ENCODE measurements around the gene ST3GAL2. TPM values are rescaled to one million over a fixed set of nuclear protein-coding genes. Genes with fewer than 3 reads are reported as not detected.

ST3GAL2 gene
- total RNA-seq, 2 experiments from 2014 or later: 16.7 to 17.3 TPM

GRCh38 chr16:70442344-70442743, 3.4 kb upstream of the ST3GAL2 start:
- DNase-seq: no peak
- intact Hi-C loops (cut with micrococcal nuclease): no loop called here
- Mint-ChIP-seq H3K27ac (no peak overlapping the region), H3K4me1 (ENCODE audit: low read depth) (peaks cover 14% of the 10 kb centered on the region), H3K36me3 (no peaks in the 10 kb centered on the region), H3K9me3 (no peaks in the 10 kb centered on the region), H3K4me3 (no peak overlapping the region), H3K27me3 (no peaks in the 10 kb centered on the region)
- CTCF ChIA-PET: interaction anchor here (0.9 kb wide), 1 partner anchor 11 kb away, joined by 3 read pairs; no protein-coding TSS in a partner anchor
- POLR2A ChIA-PET: no interaction called here

- Mint-ChIP-seq H3K9me3 (no peaks in the 10 kb centered on the region), H3K27ac (no peak overlapping the region), H3K4me3 (no peak overlapping the region), H3K36me3 (no peaks in the 10 kb centered on the region), H3K27me3 (no peaks in the 10 kb centered on the region), H3K4me1 (ENCODE audit: low read depth) (peaks cover 22% of the 10 kb centered on the region)
- intact Hi-C loops (cut with micrococcal nuclease): no loop called here
- ChIA-PET POLR2A (no interaction called here), CTCF (no interaction called here)
- DNase-seq: no peak
These were observed 2.6 kb upstream of the ST3GAL2 start for GRCh38 chr16:70441406-70441990.

GRCh38 chr16:70440009-70440692, 1.3 kb upstream of the ST3GAL2 start:
- ChIA-PET CTCF (interaction anchor here (1.9 to 2.1 kb wide), 2 partner anchors 10 to 14 kb away, joined by 4 to 7 read pairs; partner anchors contain the start of gene FCSK), POLR2A (interaction anchor here (0.6 to 1.2 kb wide), 2 partner anchors 14 to 36 kb away, joined by 3 to 4 read pairs; no protein-coding TSS in a partner anchor)
- intact Hi-C loops (cut with micrococcal nuclease): no loop called here
- Mint-ChIP-seq H3K4me1 (ENCODE audit: low read depth) (peaks cover 27% of the 10 kb centered on the region), H3K27me3 (no peaks in the 10 kb centered on the region), H3K4me3 (peak overlapping the region; percentile 84), H3K9me3 (no peaks in the 10 kb centered on the region), H3K27ac (no peak overlapping the region), H3K36me3 (no peaks in the 10 kb centered on the region)
- DNase-seq: no peak

GRCh38 chr16:70438585-70438968, 323 bp downstream of the ST3GAL2 start:
- Mint-ChIP-seq H3K36me3 (peaks cover 3% of the 10 kb centered on the region), H3K27me3 (no peaks in the 10 kb centered on the region), H3K4me3 (peak overlapping the region; percentile 94), H3K9me3 (no peaks in the 10 kb centered on the region), H3K27ac (peak overlapping the region; percentile 76), H3K4me1 (ENCODE audit: low read depth) (peaks cover 35% of the 10 kb centered on the region)
- intact Hi-C loops (cut with micrococcal nuclease): loop anchor here (2.0 kb wide), 2 partner anchors 34 to 38 kb away; no protein-coding TSS in a partner anchor
- DNase-seq: no peak
- ChIA-PET POLR2A (interaction anchor here (0.6 to 1.9 kb wide), 7 partner anchors 11 to 57 kb away, joined by 3 to 6 read pairs (median 4); partner anchors contain the start of gene FCSK), CTCF (interaction anchor here (1.0 to 2.1 kb wide), 4 partner anchors 9 to 69 kb away, joined by 3 to 7 read pairs (median 4); partner anchors contain the start of gene FCSK)

- intact Hi-C loops (cut with micrococcal nuclease): loop anchor here (2.0 kb wide), 2 partner anchors 33 to 39 kb away; no protein-coding TSS in a partner anchor
- H3K9me3 Mint-ChIP-seq: no peaks in the 10 kb centered on the region
- H3K4me1 Mint-ChIP-seq (ENCODE audit: low read depth): peaks cover 42% of the 10 kb centered on the region
- CTCF ChIA-PET: interaction anchor here (0.6 to 1.0 kb wide), 3 partner anchors 41 to 1067 kb away, joined by 3 to 4 read pairs (median 3); no protein-coding TSS in a partner anchor
- DNase-seq: peak; percentile 44
- no peaks in the 10 kb centered on the region for H3K27me3 Mint-ChIP-seq
- POLR2A ChIA-PET: interaction anchor here (0.6 to 1.9 kb wide), 6 partner anchors 10 to 57 kb away, joined by 3 to 6 read pairs (median 4); partner anchors contain the start of gene FCSK
- peaks cover 3% of the 10 kb centered on the region for H3K36me3 Mint-ChIP-seq
- H3K27ac Mint-ChIP-seq: peak overlapping the region; percentile 76
- H3K4me3 Mint-ChIP-seq: peak overlapping the region; percentile 94
These were observed 1.0 kb downstream of the ST3GAL2 start for GRCh38 chr16:70437582-70438557.

- DNase-seq: no peak
- CTCF ChIA-PET: interaction anchor here (0.7 kb wide), 1 partner anchor 41 kb away, joined by 3 read pairs; no protein-coding TSS in a partner anchor
- H3K9me3 Mint-ChIP-seq: no peaks in the 10 kb centered on the region
- intact Hi-C loops (cut with micrococcal nuclease): no loop called here
- no peak overlapping the region for H3K27ac Mint-ChIP-seq
- H3K4me1 Mint-ChIP-seq (ENCODE audit: low read depth): peaks cover 49% of the 10 kb centered on the region
- no peaks in the 10 kb centered on the region for H3K27me3 Mint-ChIP-seq
- H3K4me3 Mint-ChIP-seq: peak overlapping the region; percentile 94
- H3K36me3 Mint-ChIP-seq: peaks cover 3% of the 10 kb centered on the region
- POLR2A ChIA-PET: interaction anchor here (0.6 to 1.9 kb wide), 3 partner anchors 17 to 56 kb away, joined by 3 to 6 read pairs (median 5); partner anchors contain the start of gene FCSK
These were observed 1.8 kb downstream of the ST3GAL2 start for GRCh38 chr16:70437017-70437581.

GRCh38 chr16:70434484-70435260, 4.2 kb downstream of the ST3GAL2 start:
- H3K9me3 Mint-ChIP-seq: no peaks in the 10 kb centered on the region
- no peak overlapping the region for H3K27ac Mint-ChIP-seq
- H3K4me3 Mint-ChIP-seq: no peak overlapping the region
- H3K27me3 Mint-ChIP-seq: no peaks in the 10 kb centered on the region
- no peak for DNase-seq
- intact Hi-C loops (cut with micrococcal nuclease): no loop called here
- ChIA-PET CTCF (no interaction called here), POLR2A (no interaction called here)
- peaks cover 3% of the 10 kb centered on the region for H3K36me3 Mint-ChIP-seq
- peaks cover 70% of the 10 kb centered on the region for H3K4me1 Mint-ChIP-seq (ENCODE audit: low read depth)

- intact Hi-C loops (cut with micrococcal nuclease): no loop called here
- H3K36me3 Mint-ChIP-seq: peaks cover 3% of the 10 kb centered on the region
- H3K9me3 Mint-ChIP-seq: no peaks in the 10 kb centered on the region
- H3K27ac Mint-ChIP-seq: no peak overlapping the region
- peaks cover 73% of the 10 kb centered on the region for H3K4me1 Mint-ChIP-seq (ENCODE audit: low read depth)
- ChIA-PET CTCF (no interaction called here), POLR2A (no interaction called here)
- H3K27me3 Mint-ChIP-seq: no peaks in the 10 kb centered on the region
- no peak for DNase-seq
- H3K4me3 Mint-ChIP-seq: no peak overlapping the region
These were observed 5.3 kb downstream of the ST3GAL2 start for GRCh38 chr16:70433458-70434103.

GRCh38 chr16:70432723-70433457, 6.0 kb downstream of the ST3GAL2 start:
- no peaks in the 10 kb centered on the region for H3K9me3 Mint-ChIP-seq
- intact Hi-C loops (cut with micrococcal nuclease): no loop called here
- CTCF ChIA-PET: no interaction called here
- H3K4me1 Mint-ChIP-seq (ENCODE audit: low read depth): peaks cover 76% of the 10 kb centered on the region
- peaks cover 3% of the 10 kb centered on the region for H3K36me3 Mint-ChIP-seq
- H3K27me3 Mint-ChIP-seq: no peaks in the 10 kb centered on the region
- no peak overlapping the region for H3K4me3 Mint-ChIP-seq
- POLR2A ChIA-PET: no interaction called here
- no peak overlapping the region for H3K27ac Mint-ChIP-seq
- DNase-seq: no peak

- peaks cover 3% of the 10 kb centered on the region for H3K36me3 Mint-ChIP-seq
- DNase-seq: no peak
- no peaks in the 10 kb centered on the region for H3K9me3 Mint-ChIP-seq
- H3K4me1 Mint-ChIP-seq (ENCODE audit: low read depth): peaks cover 75% of the 10 kb centered on the region
- H3K27ac Mint-ChIP-seq: no peak overlapping the region
- intact Hi-C loops (cut with micrococcal nuclease): no loop called here
- H3K27me3 Mint-ChIP-seq: no peaks in the 10 kb centered on the region
- ChIA-PET POLR2A (no interaction called here), CTCF (no interaction called here)
- H3K4me3 Mint-ChIP-seq: no peak overlapping the region
These were observed 6.6 kb downstream of the ST3GAL2 start for GRCh38 chr16:70432356-70432722.
